GM12892 (cell line): ENCODE results near the gene ACAA1.

Experiments
- POLR2A ChIP-seq: IDR thresholded peaks from 2 replicates; pipeline ENCODE4 v1.6.1; 2011; ENCODE audit warnings: low read depth, low read length, control low read depth
- POLR2AphosphoS5 ChIP-seq: IDR thresholded peaks from 2 replicates; pipeline ENCODE4 v1.6.1; 2011; ENCODE audit warnings: low read depth, low read length, control low read depth
- TAF1 ChIP-seq: IDR thresholded peaks from 2 replicates; pipeline ENCODE4 v1.6.1; 2011; ENCODE audit warnings: low read depth, mild to moderate bottlenecking, control low read depth, low read length, borderline replicate concordance

DNA sequence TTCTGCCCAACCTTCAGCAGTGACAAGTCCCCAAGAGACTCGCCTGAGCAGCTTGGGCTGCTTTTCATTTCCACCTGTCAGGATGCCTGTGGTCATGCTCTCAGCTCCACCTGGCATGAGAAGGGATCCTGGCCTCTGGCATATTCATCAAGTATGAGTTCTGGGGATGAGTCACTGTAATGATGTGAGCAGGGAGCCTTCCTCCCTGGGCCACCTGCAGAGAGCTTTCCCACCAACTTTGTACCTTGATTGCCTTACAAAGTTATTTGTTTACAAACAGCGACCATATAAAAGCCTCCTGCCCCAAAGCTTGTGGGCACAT is 5.0 kb upstream of the ACAA1 start:
- no peak for TF ChIP-seq POLR2A
- no peak for TF ChIP-seq POLR2AphosphoS5
- no peak for TF ChIP-seq TAF1
